ENCODE measurements around the gene DNAJB1. TPM values are rescaled to one million over a fixed set of nuclear protein-coding genes. Genes with fewer than 3 reads are reported as not detected.

DNAJB1 gene
- total and polyA plus RNA-seq, 2 of the 4 experiments (the other 2 are of a cell fraction) = 88.2 to 95.4 TPM

DNA sequence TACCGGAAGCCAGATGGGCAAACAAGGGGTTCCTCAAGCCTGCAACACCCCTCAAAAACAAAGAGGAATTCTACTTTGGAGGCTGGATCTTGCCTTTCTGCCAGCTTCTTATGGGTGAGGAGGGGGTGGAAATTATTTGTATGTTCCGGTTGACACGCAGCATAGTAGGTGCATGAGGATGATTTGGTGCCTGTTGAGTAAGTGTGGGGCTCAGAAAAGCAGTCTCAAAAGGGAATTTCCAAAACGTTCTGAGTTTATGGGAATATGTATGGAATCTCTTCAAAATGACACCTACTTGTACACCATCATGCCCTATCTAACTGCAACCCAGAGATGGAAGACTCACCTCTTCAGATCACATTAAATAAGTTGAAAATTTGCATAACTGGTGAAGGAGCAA, 8.2 kb upstream of the DNAJB1 start:
- H3K79me1 ChIP-seq (ENCODE audit: low read depth in 1 of 2, low read length in 2 of 2) = peaks cover 10 to 16% of the 10 kb centered on the region in 2 experiments; a peak in 3 of 4 replicates
- H3K56ac ChIP-seq (ENCODE audit: extremely low read depth, insufficient read depth, low read length) = no peak overlapping the region
- no peak overlapping the region for H2BK20ac ChIP-seq (ENCODE audit: low read depth, low read length)
- no peak overlapping the region for H3K27ac ChIP-seq (ENCODE audit: insufficient read depth, low read length)
- no peak overlapping the region for H2AK5ac ChIP-seq (ENCODE audit: low read depth, low read length)
- no TSS peak for BruUV-seq (replicated peaks)
- H3K4me3 ChIP-seq (ENCODE audit: insufficient read depth, low read depth, low read length) = no peak overlapping the region
- H4K5ac ChIP-seq (ENCODE audit: low read depth, low read length) = no peak overlapping the region
- no peak overlapping the region for H2BK5ac ChIP-seq (ENCODE audit: low read depth, low read length, poor library complexity, severe bottlenecking)
- H3K9me3 ChIP-seq (ENCODE audit: control insufficient read depth, insufficient read depth, low read length) = no peaks in the 10 kb centered on the region
- no peak overlapping the region for H3K9ac ChIP-seq (ENCODE audit: low read depth, low read length)
- H3K14ac ChIP-seq (replicated peaks; ENCODE audit: low read depth, low read length) = no peak overlapping the region
- POLR2A ChIA-PET (ENCODE audit: unreplicated experiment) = no interaction called here
- H4K8ac ChIP-seq (ENCODE audit: low read depth in 2 of 2, low read length in 2 of 2) = no peak overlapping the region
- no peak overlapping the region for H3K23ac ChIP-seq (ENCODE audit: low read depth, low read length)
- in situ Hi-C loops (cut with MboI; ENCODE audit: low sequenced_read_pairs) = no loop called here
- dilution Hi-C loops (cut with HindIII; ENCODE audit: low sequenced_read_pairs, unreplicated experiment) = no loop called here
- 100% methylated on average over 1 of the region's 4 CpGs; no CpG with 5 or more reads in 1 of the 2 experiments for WGBS, 2 experiments (ENCODE audit: extremely low coverage in 2 of 2, insufficient read length in 1 of 2)
- no peak for DNase-seq
- H2AFZ ChIP-seq (replicated peaks; ENCODE audit: low read length, poor library complexity) = no peak overlapping the region
- no peak overlapping the region for H4K91ac ChIP-seq (ENCODE audit: insufficient read depth, low read depth, low read length)
- H2AK9ac ChIP-seq (replicated peaks; ENCODE audit: low read depth, low read length, poor library complexity) = no peak overlapping the region
- ATAC-seq (ENCODE audit: low read depth) = no peak
- no peak overlapping the region for H2BK15ac ChIP-seq (ENCODE audit: low read depth, low read length)
- H2BK120ac ChIP-seq (ENCODE audit: low read depth, low read length) = no peak overlapping the region
- no peaks in the 10 kb centered on the region for H3K27me3 ChIP-seq (ENCODE audit: control insufficient read depth, insufficient read depth, low read length)
- H3K18ac ChIP-seq (ENCODE audit: low read depth, low read length) = no peak overlapping the region
- intact Hi-C loops (cut with micrococcal nuclease) = no loop called here
- H3K36me3 ChIP-seq (ENCODE audit: control insufficient read depth, insufficient read depth, low read length) = no peaks in the 10 kb centered on the region
- peaks cover 3% of the 10 kb centered on the region; the same call in 1 of the 2 replicates for H4K20me1 ChIP-seq (ENCODE audit: insufficient read depth, low read length)
- no peak overlapping the region for H3K4me2 ChIP-seq (ENCODE audit: low read depth, low read length)
- no peak overlapping the region for H3K4ac ChIP-seq (ENCODE audit: low read depth, low read length)
- no peak for TF ChIP-seq SMC3 (IDR thresholded peaks at IDR 0.05; ENCODE audit: low read depth, low read length)
- no peak for TF ChIP-seq MXI1 (IDR thresholded peaks at IDR 0.05; ENCODE audit: borderline replicate concordance, low read depth, low read length)
- TF ChIP-seq, protein P1, sequence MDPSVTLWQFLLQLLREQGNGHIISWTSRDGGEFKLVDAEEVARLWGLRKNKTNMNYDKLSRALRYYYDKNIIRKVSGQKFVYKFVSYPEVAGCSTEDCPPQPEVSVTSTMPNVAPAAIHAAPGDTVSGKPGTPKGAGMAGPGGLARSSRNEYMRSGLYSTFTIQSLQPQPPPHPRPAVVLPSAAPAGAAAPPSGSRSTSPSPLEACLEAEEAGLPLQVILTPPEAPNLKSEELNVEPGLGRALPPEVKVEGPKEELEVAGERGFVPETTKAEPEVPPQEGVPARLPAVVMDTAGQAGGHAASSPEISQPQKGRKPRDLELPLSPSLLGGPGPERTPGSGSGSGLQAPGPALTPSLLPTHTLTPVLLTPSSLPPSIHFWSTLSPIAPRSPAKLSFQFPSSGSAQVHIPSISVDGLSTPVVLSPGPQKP (IDR thresholded peaks at IDR 0.05; ENCODE audit: borderline replicate concordance, low read depth, low read length) = no peak
- CTCF ChIA-PET = interaction anchor here (0.6 kb wide), 1 partner anchor 9 kb away, joined by 3 read pairs; no protein-coding TSS in a partner anchor
- peaks cover 5% of the 10 kb centered on the region; the same call in 1 of the 2 replicates for H3K9me1 ChIP-seq (ENCODE audit: insufficient read depth, low read length)
- H3K4me1 ChIP-seq (ENCODE audit: control insufficient read depth, insufficient read depth, low read length) = peaks cover 5% of the 10 kb centered on the region; the same call in 1 of the 2 replicates

Data from IMR-90 (cell line).